ENCODE measurements around the gene STRA6. TPM values are rescaled to one million over a fixed set of nuclear protein-coding genes. Genes with fewer than 3 reads are reported as not detected.

The STRA6 gene
- total and polyA plus RNA-seq, 2 donors (not counting 1 experiment from before 2014, with no cell fraction given), result not detected

GRCh38 chr15:74201710-74202420 lies 722 bp downstream of the STRA6 start:
- 100% methylated on average over 1 of the region's 7 CpGs for WGBS (ENCODE audit: insufficient coverage)

More at GRCh38 chr15:74201710-74202420, 722 bp downstream of the STRA6 start:
- Histone ChIP-seq H3K36me3 (replicated peaks in 1 of 2; ENCODE audit: control extremely low read depth in 1 of 2, control insufficient read depth in 1 of 2, extremely low read depth in 1 of 2, insufficient read depth in 2 of 2, low read length in 1 of 2) (no peaks in the 10 kb centered on the region), H3K9me3 (ENCODE audit: control extremely low read depth in 1 of 3, control insufficient read depth in 2 of 3, insufficient read depth in 1 of 3, low read length in 2 of 3) (no peaks in the 10 kb centered on the region), H3K79me2 (ENCODE audit: control insufficient read depth, insufficient read depth, low read length) (no peaks in the 10 kb centered on the region), H3K9ac (ENCODE audit: low read length) (no peak overlapping the region), H3K27me3 (replicated peaks in 1 of 4; ENCODE audit: control extremely low read depth in 1 of 4, control insufficient read depth in 3 of 4, insufficient read depth in 4 of 4, low read length in 3 of 4) (no peaks in the 10 kb centered on the region), H2AFZ (ENCODE audit: insufficient read depth, low read depth, low read length, poor library complexity, severe bottlenecking) (no peak overlapping the region), H3K4me3 (ENCODE audit: control extremely low read depth in 1 of 5, extremely low read depth in 1 of 5, insufficient read depth in 1 of 5, low read depth in 2 of 5, low read length in 4 of 5) (no peak overlapping the region), H3K27ac (ENCODE audit: low read length in 2 of 2) (no peak overlapping the region), H3K4me2 (replicated peaks; ENCODE audit: low read depth, low read length, poor library complexity, severe bottlenecking) (no peak overlapping the region), H4K20me1 (ENCODE audit: control insufficient read depth, insufficient read depth, low read length, poor library complexity, severe bottlenecking) (no peaks in the 10 kb centered on the region), H3K4me1 (ENCODE audit: control insufficient read depth in 2 of 2, insufficient read depth in 2 of 2, low read length in 2 of 2) (no peaks in the 10 kb centered on the region)
- DNase-seq (no peak), ATAC-seq (ENCODE audit: low read depth) (no peak)
- no peak overlapping the region for H3K4me3 Mint-ChIP-seq
- ChIA-PET POLR2A (no interaction called here), CTCF (no interaction called here)
- intact Hi-C loops (cut with micrococcal nuclease), result no loop called here
- H3K9me3 Mint-ChIP-seq (ENCODE audit: insufficient read depth), result no peaks in the 10 kb centered on the region
- H3K27ac Mint-ChIP-seq, result no peak overlapping the region
- H3K27me3 Mint-ChIP-seq, result peaks cover 18% of the 10 kb centered on the region
- H3K4me1 Mint-ChIP-seq, result no peaks in the 10 kb centered on the region
- no peak for TF ChIP-seq CTCF (IDR thresholded peaks at IDR 0.05)
